ENCODE measurements around the gene BIRC3.
"Not testable (repeated sequence)": the region's sequence is repeated elsewhere in the genome, so short reads cannot be mapped to it uniquely, and the experiment has no call there.

BIRC3 gene

DNA sequence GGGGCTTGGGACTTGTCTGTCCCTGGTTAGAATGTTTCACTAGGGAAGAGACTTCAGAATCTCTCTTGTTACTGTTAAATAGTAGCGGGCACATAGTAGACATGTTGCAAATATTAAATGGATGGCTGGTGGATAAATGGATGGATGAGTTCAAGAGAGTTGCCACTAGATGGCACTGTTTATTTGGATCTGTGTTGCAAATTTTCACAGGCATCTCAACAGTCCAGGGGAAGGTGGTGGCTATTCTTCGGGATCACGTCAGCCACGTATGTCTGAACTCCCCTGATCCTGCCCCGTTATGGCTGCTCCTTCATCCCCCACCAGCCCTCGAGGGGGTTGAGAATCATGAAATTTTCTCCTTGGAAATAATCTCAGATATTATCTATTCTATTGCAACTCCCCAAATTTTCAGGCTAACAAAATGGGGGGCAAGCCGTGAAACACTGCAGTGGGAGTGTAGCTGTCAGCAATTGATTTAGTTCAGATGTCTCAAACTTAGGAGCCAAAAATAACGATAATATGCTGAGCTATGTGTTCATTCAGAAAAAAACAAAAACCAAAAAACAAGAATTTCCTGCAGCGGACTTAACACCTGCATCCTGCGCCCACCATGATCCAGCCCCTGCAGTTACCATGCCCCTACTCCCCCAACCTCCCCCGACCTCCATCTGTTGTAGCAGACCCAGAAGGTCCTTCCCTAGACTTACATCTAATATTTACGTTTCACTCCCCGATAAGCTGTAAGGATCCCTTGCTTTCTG is 29.1 kb upstream of the BIRC3 start:
- peaks cover 30% of the 10 kb centered on the region for H3K4me1 Mint-ChIP-seq (ENCODE audit: low read depth)
- no peaks in the 10 kb centered on the region for H3K27me3 Mint-ChIP-seq
- no peaks in the 10 kb centered on the region for H3K9me3 Mint-ChIP-seq
- peak overlapping the region; percentile 38 for H3K4me3 Mint-ChIP-seq
- no peak overlapping the region for H3K27ac Mint-ChIP-seq
- no peaks in the 10 kb centered on the region for H3K36me3 Mint-ChIP-seq (ENCODE audit: low read depth)

DNA sequence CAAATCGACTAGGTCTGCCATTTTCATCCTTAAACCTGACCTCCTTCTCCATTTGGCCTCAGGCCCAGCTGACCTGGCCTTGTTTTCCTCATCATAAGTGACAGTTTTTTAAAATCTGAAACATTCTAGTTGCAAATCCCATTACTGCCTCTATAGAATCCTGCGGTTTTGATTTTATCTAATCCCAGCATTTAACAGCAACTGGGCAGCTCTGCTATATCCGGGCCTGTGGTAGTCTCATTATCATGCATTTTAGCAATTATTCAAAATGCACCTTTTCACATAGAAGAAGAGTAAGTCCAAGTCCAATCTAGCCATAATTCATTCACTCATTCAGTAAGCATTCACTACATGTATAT is 28.6 kb upstream of the BIRC3 start:
- H3K4me1 Mint-ChIP-seq (ENCODE audit: low read depth), result peaks cover 34% of the 10 kb centered on the region
- H3K9me3 Mint-ChIP-seq, result no peaks in the 10 kb centered on the region
- peak overlapping the region; percentile 38 for H3K4me3 Mint-ChIP-seq
- H3K36me3 Mint-ChIP-seq (ENCODE audit: low read depth), result no peaks in the 10 kb centered on the region
- no peaks in the 10 kb centered on the region for H3K27me3 Mint-ChIP-seq
- H3K27ac Mint-ChIP-seq, result no peak overlapping the region

DNA sequence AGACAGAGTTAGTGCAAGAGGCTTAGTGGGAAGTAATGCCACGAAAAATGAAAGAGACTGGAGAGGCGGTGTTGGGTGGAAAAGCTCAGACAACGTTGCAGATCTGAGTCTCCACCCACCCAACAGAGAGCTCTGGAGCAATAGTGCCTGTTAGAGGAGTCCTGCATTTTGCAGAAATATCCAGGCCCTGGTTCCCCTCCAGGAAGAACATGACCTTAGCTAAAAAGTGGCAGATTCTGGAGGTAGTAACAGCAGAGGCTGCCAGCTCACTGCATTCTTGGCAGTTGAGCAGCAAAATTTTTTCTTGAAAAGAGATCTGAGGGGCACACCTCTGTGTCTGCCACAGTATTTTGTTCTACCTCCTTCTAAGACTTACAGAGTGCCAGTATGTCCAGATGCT is 27.7 kb upstream of the BIRC3 start:
- Mint-ChIP-seq H3K4me3 (no peak overlapping the region), H3K27ac (no peak overlapping the region), H3K4me1 (ENCODE audit: low read depth) (peaks cover 42% of the 10 kb centered on the region)

DNA sequence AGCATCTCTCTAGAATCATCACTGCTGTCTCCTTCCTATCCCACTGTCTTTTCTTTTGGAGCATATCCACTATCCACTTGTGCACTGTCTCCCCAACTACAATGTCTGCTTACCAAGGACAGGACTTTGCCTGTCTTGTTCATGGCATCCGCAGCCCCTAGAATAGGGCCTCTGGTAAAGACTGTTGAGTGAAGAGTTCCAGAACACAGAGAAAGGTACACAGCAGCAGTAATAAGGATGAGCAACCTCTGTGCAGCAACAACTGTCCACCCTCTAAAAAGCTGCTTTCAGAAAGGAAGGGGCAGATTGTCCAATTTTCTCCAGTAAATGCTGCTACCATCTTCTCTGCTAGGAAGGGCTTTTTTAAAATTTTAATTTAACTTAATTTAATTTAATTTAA is 25.5 kb upstream of the BIRC3 start:
- Mint-ChIP-seq H3K27me3 (no peaks in the 10 kb centered on the region), H3K27ac (no peak overlapping the region), H3K4me3 (no peak overlapping the region), H3K36me3 (ENCODE audit: low read depth) (no peaks in the 10 kb centered on the region), H3K9me3 (no peaks in the 10 kb centered on the region), H3K4me1 (ENCODE audit: low read depth) (peaks cover 56% of the 10 kb centered on the region)

More for the DNA sequence above, 27.7 kb upstream of the BIRC3 start:
- H3K27me3 Mint-ChIP-seq, result no peaks in the 10 kb centered on the region
- no peaks in the 10 kb centered on the region for H3K36me3 Mint-ChIP-seq (ENCODE audit: low read depth)
- H3K9me3 Mint-ChIP-seq, result no peaks in the 10 kb centered on the region

DNA sequence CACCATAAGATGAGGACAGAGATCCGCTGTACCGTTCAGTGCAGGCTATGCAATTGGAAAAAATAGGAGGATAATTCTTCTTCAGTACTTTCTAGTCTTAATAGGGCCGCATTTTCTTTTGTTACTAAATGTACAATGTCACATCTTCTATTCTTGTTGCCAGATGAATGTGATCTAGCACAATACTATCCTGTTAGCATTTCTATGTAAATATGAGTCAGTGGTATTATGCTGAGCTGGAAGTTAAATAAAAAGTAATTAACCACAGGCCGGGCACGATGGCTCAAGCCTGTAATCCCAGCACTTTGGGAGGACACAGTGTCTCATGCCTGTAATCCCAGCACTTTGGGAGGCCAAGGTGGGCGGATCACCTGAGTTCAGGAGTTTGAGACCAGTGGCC is 24.4 kb upstream of the BIRC3 start:
- peak overlapping the region; percentile 83 for H3K4me3 Mint-ChIP-seq
- no peaks in the 10 kb centered on the region for H3K36me3 Mint-ChIP-seq (ENCODE audit: low read depth)
- H3K27me3 Mint-ChIP-seq, result no peaks in the 10 kb centered on the region
- peak overlapping the region; percentile 13 for H3K27ac Mint-ChIP-seq
- peaks cover 55% of the 10 kb centered on the region for H3K4me1 Mint-ChIP-seq (ENCODE audit: low read depth)
- no peaks in the 10 kb centered on the region for H3K9me3 Mint-ChIP-seq

DNA sequence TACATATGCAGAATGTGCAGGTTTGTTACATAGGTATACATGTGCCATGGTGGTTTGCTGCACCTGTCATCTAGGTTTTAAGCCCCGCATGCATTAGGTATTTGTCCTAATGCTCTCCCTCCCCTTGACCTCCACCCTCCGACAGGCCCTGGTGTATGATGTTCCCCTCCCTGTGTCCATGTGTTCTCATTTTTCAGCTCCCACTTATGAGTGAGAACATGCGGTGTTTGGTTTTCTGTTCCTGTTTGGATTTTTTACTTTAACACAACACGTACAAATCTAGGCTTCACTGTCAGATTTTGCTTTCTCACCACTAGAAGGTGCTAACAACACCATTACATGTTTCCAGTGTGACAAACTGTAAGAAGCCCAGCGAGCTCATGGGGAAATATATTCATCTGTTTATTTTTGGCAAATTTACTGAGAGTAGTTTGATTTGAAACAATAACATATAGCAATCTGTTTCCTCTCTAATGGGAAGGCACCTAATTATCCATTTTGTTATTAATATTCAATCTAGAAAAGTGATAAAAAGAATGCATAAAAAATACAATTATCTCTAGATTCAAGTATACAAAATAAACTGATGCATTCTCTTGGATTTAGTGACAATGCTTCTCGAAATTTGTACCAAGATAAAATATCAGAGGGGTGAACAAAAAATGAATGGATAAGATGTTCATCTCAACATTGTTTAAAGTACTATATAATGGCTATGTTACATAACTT is 23.2 kb upstream of the BIRC3 start:
- peaks cover 5% of the 10 kb centered on the region for H3K36me3 Mint-ChIP-seq (ENCODE audit: low read depth)

DNA sequence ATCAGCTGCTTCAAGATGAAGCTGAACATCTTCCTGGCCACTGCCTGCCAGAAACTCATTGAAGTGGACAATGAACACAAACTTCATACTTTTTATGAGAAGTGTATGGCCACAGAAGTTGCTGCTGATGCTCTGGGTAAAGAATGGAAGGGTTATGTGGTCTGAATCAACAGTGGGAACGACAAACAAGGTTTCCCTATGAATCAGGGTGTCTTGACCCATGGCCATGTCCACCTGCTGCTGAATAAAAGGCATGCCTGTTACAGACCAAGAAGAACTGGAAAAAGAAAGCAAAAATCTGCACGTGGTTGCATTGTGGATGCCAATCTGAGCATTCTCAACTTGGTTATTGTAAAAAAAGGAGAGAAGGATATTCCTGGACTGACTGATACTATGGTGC is 22.2 kb upstream of the BIRC3 start:
- Mint-ChIP-seq H3K36me3 (ENCODE audit: low read depth) (peaks cover 6% of the 10 kb centered on the region), H3K27ac (peak overlapping the region; percentile 91), H3K4me1 (ENCODE audit: low read depth) (peaks cover 53% of the 10 kb centered on the region), H3K27me3 (no peaks in the 10 kb centered on the region), H3K9me3 (no peaks in the 10 kb centered on the region), H3K4me3 (peak overlapping the region; percentile 63)

More for the DNA sequence above, 23.2 kb upstream of the BIRC3 start:
- Mint-ChIP-seq H3K27me3 (no peaks in the 10 kb centered on the region), H3K4me1 (ENCODE audit: low read depth) (peaks cover 52% of the 10 kb centered on the region), H3K27ac (peak overlapping the region; percentile 91), H3K4me3 (peak overlapping the region; percentile 83), H3K9me3 (no peaks in the 10 kb centered on the region)

DNA sequence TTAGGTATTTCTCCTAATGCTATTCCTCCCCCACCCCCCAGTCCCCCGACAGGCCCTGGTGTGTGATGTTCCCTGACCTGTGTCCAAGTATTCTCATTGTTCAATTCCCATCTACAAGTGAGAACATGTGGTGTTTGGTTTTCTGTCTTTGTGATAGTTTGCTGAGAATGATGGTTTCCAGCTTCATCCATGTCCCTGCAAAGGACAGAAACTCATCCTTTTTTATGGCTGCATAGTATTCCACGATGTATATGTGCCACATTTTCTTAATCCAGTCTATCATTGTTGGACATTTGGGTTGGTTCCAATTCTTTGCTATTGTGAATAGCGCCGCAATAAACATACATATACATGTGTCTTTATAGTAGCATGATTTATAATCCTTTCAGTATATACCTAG is 20.5 kb upstream of the BIRC3 start:
- H3K27me3 Mint-ChIP-seq, H3K9me3 Mint-ChIP-seq, H3K27ac Mint-ChIP-seq, H3K4me3 Mint-ChIP-seq: not testable (repeated sequence)
- peaks cover 11% of the 10 kb centered on the region for H3K36me3 Mint-ChIP-seq (ENCODE audit: low read depth)
- peaks cover 70% of the 10 kb centered on the region for H3K4me1 Mint-ChIP-seq (ENCODE audit: low read depth)

DNA sequence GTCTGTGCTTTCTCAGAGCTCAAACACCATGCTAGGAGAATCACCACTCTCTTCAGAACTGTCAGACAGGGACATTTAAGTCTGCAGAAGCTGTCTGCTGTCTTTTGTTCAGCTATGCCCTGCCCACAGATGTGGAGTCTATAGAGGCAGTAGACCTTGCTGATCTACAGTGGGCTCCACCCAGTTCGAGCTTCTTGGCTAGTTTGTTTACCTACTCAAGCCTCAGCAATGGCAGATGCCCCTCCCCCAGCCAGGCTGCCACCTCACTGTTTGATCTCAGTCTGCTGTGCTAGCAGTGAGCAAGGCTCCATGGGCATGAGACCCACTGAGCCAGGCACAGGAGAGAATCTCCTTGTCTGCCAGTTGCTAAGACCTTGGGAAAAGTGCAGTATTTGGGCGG is 16.4 kb upstream of the BIRC3 start:
- not testable (repeated sequence) for H3K27ac Mint-ChIP-seq, H3K27me3 Mint-ChIP-seq, H3K4me3 Mint-ChIP-seq
- peaks cover 20% of the 10 kb centered on the region for H3K9me3 Mint-ChIP-seq
- peaks cover 19% of the 10 kb centered on the region for H3K36me3 Mint-ChIP-seq (ENCODE audit: low read depth)
- peaks cover 71% of the 10 kb centered on the region for H3K4me1 Mint-ChIP-seq (ENCODE audit: low read depth)

DNA sequence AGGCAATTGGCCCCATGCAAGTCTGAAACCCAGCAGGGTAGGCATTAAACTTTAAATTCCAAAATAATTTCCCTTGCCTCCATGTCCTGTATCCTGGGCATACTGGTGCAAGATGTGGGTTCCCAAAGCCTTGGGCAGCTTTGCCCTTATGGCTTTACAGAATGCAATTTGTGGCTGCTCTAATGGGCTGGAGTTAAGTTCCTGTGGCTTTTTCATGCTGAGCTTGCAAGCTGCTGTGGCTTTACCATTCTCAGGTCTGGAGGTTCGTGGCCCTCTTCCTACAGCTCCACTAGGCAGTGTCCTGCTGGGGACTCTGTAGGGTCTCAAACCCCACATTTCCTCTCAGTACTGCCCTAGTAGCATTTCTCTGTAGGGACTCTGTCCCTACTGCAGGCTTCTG is 15.0 kb upstream of the BIRC3 start:
- Mint-ChIP-seq H3K9me3 (peaks cover 20% of the 10 kb centered on the region), H3K4me3 (no peak overlapping the region), H3K36me3 (ENCODE audit: low read depth) (peaks cover 19% of the 10 kb centered on the region), H3K27me3 (no peaks in the 10 kb centered on the region), H3K4me1 (ENCODE audit: low read depth) (peaks cover 83% of the 10 kb centered on the region), H3K27ac (no peak overlapping the region)

DNA sequence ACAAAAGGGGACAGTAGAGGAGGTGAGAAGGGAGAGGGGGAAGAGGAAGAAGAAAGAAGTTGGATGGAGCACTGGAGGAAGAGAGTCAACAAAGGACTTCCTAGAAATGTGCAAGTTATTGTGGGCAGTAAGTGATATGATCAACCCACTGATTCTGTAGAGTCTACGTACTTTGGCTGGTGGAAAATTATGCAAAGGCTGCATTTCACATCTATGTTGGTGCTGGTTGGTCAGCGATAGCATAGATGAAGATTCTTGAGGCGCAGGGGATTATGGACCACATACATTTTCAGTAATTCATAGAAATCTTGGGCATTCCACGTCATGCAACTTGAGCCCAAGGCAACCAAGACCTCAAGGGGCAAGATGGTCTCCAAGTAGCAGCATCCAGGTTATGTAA is 12.6 kb upstream of the BIRC3 start:
- Mint-ChIP-seq H3K9me3 (peaks cover 23% of the 10 kb centered on the region), H3K27ac (peak overlapping the region; percentile 83), H3K36me3 (ENCODE audit: low read depth) (peaks cover 13% of the 10 kb centered on the region), H3K27me3 (no peaks in the 10 kb centered on the region), H3K4me3 (peak overlapping the region; percentile 75), H3K4me1 (ENCODE audit: low read depth) (peaks cover 83% of the 10 kb centered on the region)

DNA sequence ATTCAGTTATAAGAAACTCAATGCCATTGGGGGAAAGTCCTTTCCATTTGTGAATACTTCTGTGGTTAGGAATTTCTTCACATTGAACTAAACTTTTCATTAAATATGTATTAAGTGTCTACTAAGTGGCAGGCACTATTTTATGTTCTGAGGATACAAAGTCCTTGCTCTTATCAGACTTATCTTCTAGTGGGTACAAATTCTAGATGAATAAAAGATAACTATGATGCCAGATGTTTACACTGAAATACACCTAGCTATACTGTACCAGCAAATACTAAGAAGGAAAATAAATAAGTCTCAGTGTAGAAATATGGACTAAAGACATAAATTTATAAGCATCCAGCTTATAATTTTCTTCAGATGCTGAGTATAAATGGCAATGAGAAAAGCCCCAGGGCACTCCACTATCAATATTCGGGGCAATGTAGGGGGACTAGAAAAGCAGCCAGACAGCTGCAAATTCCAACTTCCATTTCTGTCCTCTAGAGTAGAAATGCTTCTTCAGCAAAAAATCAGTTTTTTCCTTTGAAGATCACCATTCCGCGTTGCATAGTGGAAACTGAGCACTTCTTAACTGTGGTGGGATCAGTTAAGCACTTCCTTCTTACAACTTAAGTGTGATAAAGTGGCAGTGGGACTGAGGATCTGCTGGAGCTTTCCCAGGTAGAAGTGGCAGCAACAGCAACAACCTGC is 11.8 kb upstream of the BIRC3 start:
- H3K36me3 Mint-ChIP-seq (ENCODE audit: low read depth), result peaks cover 13% of the 10 kb centered on the region
- peaks cover 77% of the 10 kb centered on the region for H3K4me1 Mint-ChIP-seq (ENCODE audit: low read depth)
- no peaks in the 10 kb centered on the region for H3K27me3 Mint-ChIP-seq
- peaks cover 27% of the 10 kb centered on the region for H3K9me3 Mint-ChIP-seq
- peak overlapping the region; percentile 75 for H3K4me3 Mint-ChIP-seq
- H3K27ac Mint-ChIP-seq, result peak overlapping the region; percentile 85

DNA sequence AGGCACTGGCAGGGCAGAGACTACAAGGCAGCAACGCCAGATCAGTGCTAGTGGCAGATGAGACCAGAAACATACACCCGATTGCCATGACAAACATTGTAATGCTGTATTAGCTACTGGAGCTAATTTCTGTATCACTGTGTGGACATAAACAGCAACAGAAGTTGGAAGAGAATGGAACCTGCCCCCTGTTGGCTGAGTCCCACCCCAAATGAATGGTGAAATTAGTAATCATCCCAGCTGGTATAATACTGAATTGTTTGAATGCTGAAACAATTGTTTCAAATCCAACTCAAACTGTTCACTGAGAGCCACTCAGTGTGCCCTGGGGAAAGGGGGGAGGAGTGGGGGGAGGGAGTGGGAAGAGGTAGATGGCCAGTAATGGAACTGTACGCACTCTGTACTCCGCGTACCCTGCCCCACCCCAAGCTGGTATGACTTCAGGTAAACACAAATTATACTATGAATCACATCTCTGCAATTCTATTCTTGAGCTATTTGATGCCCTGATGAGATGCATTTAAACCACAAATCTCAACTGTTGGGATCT is 11.2 kb upstream of the BIRC3 start:
- H3K36me3 Mint-ChIP-seq (ENCODE audit: low read depth), result peaks cover 13% of the 10 kb centered on the region
- H3K4me3 Mint-ChIP-seq, result peak overlapping the region; percentile 75
- peaks cover 71% of the 10 kb centered on the region for H3K4me1 Mint-ChIP-seq (ENCODE audit: low read depth)
- peaks cover 27% of the 10 kb centered on the region for H3K9me3 Mint-ChIP-seq
- H3K27me3 Mint-ChIP-seq, result no peaks in the 10 kb centered on the region
- peak overlapping the region; percentile 90 for H3K27ac Mint-ChIP-seq

DNA sequence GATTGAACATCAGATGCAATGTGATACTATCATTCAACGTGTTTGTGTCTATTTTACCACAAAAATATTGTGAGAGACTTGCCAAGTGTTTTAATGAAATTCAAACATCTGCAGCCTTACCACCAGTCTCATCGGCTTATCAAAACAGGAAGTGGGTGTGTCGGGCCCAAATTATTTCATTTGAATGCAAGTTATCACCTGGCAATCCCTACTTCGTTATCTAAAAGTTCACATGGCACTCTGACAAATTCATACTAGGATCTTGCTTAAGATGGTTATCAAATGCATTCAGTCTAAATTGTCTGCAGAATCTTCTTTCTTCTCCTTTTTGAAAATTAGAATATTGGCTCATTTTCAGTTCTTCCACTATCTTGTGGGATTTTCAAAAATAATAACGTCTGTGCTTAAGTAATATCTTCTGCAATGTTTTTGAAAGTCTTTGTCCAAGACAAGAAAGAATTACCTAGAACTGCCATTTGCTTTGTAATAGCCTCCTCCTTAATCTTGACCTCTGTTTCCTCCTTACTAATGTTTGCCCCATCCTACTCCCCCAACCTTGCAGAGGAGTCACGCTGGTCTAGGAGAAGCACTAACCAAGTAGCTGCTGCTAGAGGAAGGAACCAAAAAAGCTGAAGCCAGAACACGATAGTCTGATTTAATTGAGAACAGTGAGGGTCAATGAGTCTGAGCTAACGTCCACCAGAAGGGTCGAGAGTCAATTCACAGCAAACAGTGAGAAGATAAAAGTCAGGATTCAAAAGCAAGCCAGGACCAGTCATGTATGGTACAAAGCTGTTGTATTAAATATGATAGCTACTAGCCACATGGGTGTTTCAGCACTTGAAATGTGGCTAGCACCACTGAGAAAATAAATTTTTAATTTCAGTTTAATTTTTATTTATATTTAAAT is 10.2 kb upstream of the BIRC3 start:
- H3K9me3 Mint-ChIP-seq, result peaks cover 19% of the 10 kb centered on the region
- H3K4me1 Mint-ChIP-seq (ENCODE audit: low read depth), result peaks cover 67% of the 10 kb centered on the region
- H3K27me3 Mint-ChIP-seq, result no peaks in the 10 kb centered on the region
- H3K36me3 Mint-ChIP-seq (ENCODE audit: low read depth), result peaks cover 6% of the 10 kb centered on the region
- H3K4me3 Mint-ChIP-seq, result peak overlapping the region; percentile 75
- H3K27ac Mint-ChIP-seq, result peak overlapping the region; percentile 90
